ENCODE results near the gene PSMB2. TPM values are rescaled to one million over a fixed set of nuclear protein-coding genes. Genes with fewer than 3 reads are reported as not detected.
A peak's percentile ranks its signal among the peaks of the same experiment; 100 is the strongest.

PSMB2 gene
- total RNA-seq, 1 donor from 2014 or later: 70.7 TPM

DNA sequence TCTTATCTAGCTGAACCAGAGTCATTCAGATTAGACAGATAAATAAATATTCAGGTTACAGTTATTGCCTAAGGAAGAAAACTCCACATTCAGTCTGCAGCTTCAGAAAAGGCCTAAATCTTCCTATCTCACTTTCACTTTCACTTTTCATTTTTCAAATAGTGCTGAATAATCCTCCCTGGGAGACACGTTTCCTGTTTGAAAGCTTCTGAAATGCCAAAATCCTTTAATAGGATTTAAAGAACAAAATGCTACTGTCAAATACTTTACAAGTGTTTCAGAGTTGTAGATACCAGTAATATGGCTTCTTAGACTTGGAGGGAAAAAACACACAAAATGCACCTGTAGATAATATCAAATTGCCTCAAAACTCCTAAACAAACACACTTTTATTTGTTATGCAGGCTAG, 3.9 kb downstream of the PSMB2 start:
- DNase-seq (ENCODE audit: extremely low spot score, unreplicated experiment): no peak
- H3K4me3 Mint-ChIP-seq (ENCODE audit: unreplicated experiment): peak overlapping the region; percentile 79

DNA sequence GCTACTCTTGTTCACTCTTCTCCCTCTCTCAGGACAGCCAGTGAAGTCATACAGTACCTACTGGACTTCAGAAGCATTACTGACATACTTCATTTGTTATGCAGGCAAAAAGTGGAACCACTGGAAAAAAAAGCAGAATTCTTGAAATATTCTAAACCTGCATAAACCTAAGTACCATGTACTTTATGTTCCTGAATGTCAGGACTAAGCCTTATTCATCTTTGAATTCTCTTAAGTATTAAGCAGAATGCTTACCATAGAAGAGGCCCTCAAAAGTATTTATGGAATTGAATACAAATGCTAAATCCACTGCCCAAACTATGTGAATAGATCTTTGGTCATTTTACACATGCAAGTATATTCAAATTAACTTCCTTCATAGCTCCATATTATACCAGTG, 7.8 kb downstream of the PSMB2 start:
- H3K36me3 Mint-ChIP-seq (ENCODE audit: unreplicated experiment): peaks cover 30% of the 10 kb centered on the region
- H3K4me1 Mint-ChIP-seq (ENCODE audit: unreplicated experiment): peaks cover 22% of the 10 kb centered on the region
- H3K27ac Mint-ChIP-seq (ENCODE audit: unreplicated experiment): no peak overlapping the region
- TF ChIP-seq CTCF (IDR thresholded peaks at IDR 0.05): no peak
- H3K4me3 Mint-ChIP-seq (ENCODE audit: unreplicated experiment): no peak overlapping the region
- H3K27me3 Mint-ChIP-seq (ENCODE audit: unreplicated experiment): no peaks in the 10 kb centered on the region
- no peaks in the 10 kb centered on the region for H3K9me3 Mint-ChIP-seq (ENCODE audit: unreplicated experiment)
- no peak for DNase-seq (ENCODE audit: extremely low spot score, unreplicated experiment)

More for the DNA sequence above, 3.9 kb downstream of the PSMB2 start:
- H3K4me1 Mint-ChIP-seq (ENCODE audit: unreplicated experiment): peaks cover 48% of the 10 kb centered on the region
- no peak for TF ChIP-seq CTCF (IDR thresholded peaks at IDR 0.05)
- H3K27ac Mint-ChIP-seq (ENCODE audit: unreplicated experiment): peak overlapping the region; percentile 97
- H3K36me3 Mint-ChIP-seq (ENCODE audit: unreplicated experiment): peaks cover 11% of the 10 kb centered on the region
- H3K9me3 Mint-ChIP-seq (ENCODE audit: unreplicated experiment): no peaks in the 10 kb centered on the region
- no peaks in the 10 kb centered on the region for H3K27me3 Mint-ChIP-seq (ENCODE audit: unreplicated experiment)

DNA sequence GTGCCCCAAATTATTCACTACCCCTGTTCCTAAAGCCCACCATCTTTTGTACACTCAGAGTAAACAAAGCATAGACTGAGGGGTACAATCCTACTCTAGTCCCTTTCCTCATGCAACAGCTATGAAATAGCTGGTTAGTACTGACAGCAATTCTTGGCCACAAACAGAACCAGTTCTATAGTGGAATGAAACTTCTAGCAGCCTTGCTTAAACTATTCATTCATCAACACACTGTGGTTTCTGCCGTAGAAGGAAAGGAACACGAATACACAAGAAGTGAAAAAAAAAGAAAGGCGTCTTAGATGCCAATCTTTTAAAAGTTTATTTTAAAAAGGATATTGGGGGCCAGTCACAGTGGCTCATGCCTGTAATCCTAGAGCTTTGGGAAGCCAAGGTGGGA, 9.9 kb downstream of the PSMB2 start:
- Mint-ChIP-seq H3K4me1 (ENCODE audit: unreplicated experiment) (peaks cover 5% of the 10 kb centered on the region), H3K27ac (ENCODE audit: unreplicated experiment) (no peak overlapping the region), H3K36me3 (ENCODE audit: unreplicated experiment) (peaks cover 33% of the 10 kb centered on the region), H3K4me3 (ENCODE audit: unreplicated experiment) (no peak overlapping the region), H3K27me3 (ENCODE audit: unreplicated experiment) (no peaks in the 10 kb centered on the region), H3K9me3 (ENCODE audit: unreplicated experiment) (no peaks in the 10 kb centered on the region)
- no peak for TF ChIP-seq CTCF (IDR thresholded peaks at IDR 0.05)
- no peak for DNase-seq (ENCODE audit: extremely low spot score, unreplicated experiment)

DNA sequence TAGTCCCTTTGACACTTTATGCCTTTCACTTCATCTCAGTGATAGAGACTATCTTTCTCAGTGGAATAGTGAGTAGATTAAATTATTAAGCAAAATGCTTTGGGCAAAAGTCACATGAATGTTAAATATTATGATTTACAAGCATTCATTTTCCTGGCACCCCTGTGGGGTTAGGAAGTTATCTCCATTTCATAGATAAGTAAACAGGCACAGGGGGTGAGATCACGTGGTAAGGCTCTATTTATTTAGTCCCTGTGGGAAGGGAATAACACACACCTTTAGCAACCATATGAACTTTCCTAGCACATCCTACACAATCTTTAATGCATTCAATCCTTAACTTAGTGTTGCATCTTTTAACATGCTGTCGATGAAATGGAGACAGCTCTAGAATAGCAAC, 12.3 kb downstream of the PSMB2 start:
- Mint-ChIP-seq H3K27ac (ENCODE audit: unreplicated experiment) (no peak overlapping the region), H3K36me3 (ENCODE audit: unreplicated experiment) (peaks cover 36% of the 10 kb centered on the region)

DNA sequence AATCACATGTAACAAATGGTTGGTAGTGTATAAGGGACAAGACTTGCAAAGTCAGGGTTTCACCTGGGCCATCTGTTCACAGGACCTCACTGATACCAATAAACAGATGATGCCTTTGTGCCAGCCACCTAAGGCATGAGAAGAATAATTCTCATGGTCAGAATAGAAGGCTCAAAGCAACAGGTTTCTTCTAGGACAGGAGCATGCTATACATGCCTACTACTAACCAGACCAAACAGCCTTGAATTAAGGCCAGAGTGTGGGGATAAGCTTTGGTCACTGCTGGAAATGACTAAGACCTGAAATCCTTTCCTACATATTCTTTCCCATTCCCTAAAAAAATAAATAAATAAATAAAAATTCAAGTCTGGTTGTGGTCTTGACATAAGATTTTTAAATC, 17.5 kb downstream of the PSMB2 start:
- Mint-ChIP-seq H3K36me3 (ENCODE audit: unreplicated experiment) (peaks cover 22% of the 10 kb centered on the region), H3K4me1 (ENCODE audit: unreplicated experiment) (peaks cover 2% of the 10 kb centered on the region), H3K4me3 (ENCODE audit: unreplicated experiment) (no peak overlapping the region), H3K27ac (ENCODE audit: unreplicated experiment) (no peak overlapping the region), H3K27me3 (ENCODE audit: unreplicated experiment) (no peaks in the 10 kb centered on the region), H3K9me3 (ENCODE audit: unreplicated experiment) (no peaks in the 10 kb centered on the region)
- TF ChIP-seq CTCF (IDR thresholded peaks at IDR 0.05): no peak
- no peak for DNase-seq (ENCODE audit: extremely low spot score, unreplicated experiment)

More for the DNA sequence above, 12.3 kb downstream of the PSMB2 start:
- Mint-ChIP-seq H3K4me3 (ENCODE audit: unreplicated experiment) (no peak overlapping the region), H3K4me1 (ENCODE audit: unreplicated experiment) (peaks cover 2% of the 10 kb centered on the region), H3K9me3 (ENCODE audit: unreplicated experiment) (no peaks in the 10 kb centered on the region), H3K27me3 (ENCODE audit: unreplicated experiment) (no peaks in the 10 kb centered on the region)
- no peak for TF ChIP-seq CTCF (IDR thresholded peaks at IDR 0.05)
- DNase-seq (ENCODE audit: extremely low spot score, unreplicated experiment): no peak
